DMS114 treated with DMSO at 0.1 percent for 48 hours (cell line): ENCODE measurements around the gene TRHDE.

ENCODE experiments used
- DNase-seq: peaks from one replicate; lab custom pipeline; 2025; ENCODE audit not compliant: unreplicated experiment; lab: John Stamatoyannopoulos, UW

The TRHDE gene

GRCh38 chr12:72273851-72274351 lies 1.7 kb downstream of the TRHDE start:
- DNase-seq, result no peak

- no peak for DNase-seq
These were observed 2.8 kb downstream of the TRHDE start for GRCh38 chr12:72274931-72275330.

GRCh38 chr12:72275526-72275925 lies 3.4 kb downstream of the TRHDE start:
- DNase-seq, result no peak

- no peak for DNase-seq
These were observed 4.1 kb downstream of the TRHDE start for GRCh38 chr12:72276181-72276805.

GRCh38 chr12:72277415-72277814 lies 5.2 kb downstream of the TRHDE start:
- no peak for DNase-seq

GRCh38 chr12:72278894-72279293 lies 6.7 kb downstream of the TRHDE start:
- no peak for DNase-seq

GRCh38 chr12:72281126-72281525 lies 9.0 kb downstream of the TRHDE start:
- DNase-seq, result no peak

GRCh38 chr12:72282721-72283120 lies 10.6 kb downstream of the TRHDE start:
- peak; percentile 20 for DNase-seq

- no peak for DNase-seq
These were observed 13.7 kb downstream of the TRHDE start for GRCh38 chr12:72285861-72286260.

- no peak for DNase-seq
These were observed 14.4 kb downstream of the TRHDE start for GRCh38 chr12:72286526-72286925.

GRCh38 chr12:72288436-72288835 lies 16.3 kb downstream of the TRHDE start:
- DNase-seq, result no peak

- no peak for DNase-seq
These were observed 16.7 kb downstream of the TRHDE start for GRCh38 chr12:72288911-72289310.

- no peak for DNase-seq
These were observed 17.5 kb downstream of the TRHDE start for GRCh38 chr12:72289633-72290032.

- DNase-seq, result no peak
These were observed 19.0 kb downstream of the TRHDE start for GRCh38 chr12:72291175-72291574.

- no peak for DNase-seq
These were observed 21.5 kb downstream of the TRHDE start for GRCh38 chr12:72293701-72294100.

GRCh38 chr12:72295101-72295500 lies 22.9 kb downstream of the TRHDE start:
- no peak for DNase-seq

GRCh38 chr12:72295744-72296143 lies 23.6 kb downstream of the TRHDE start:
- no peak for DNase-seq

GRCh38 chr12:72296389-72296788 lies 24.2 kb downstream of the TRHDE start:
- no peak for DNase-seq

- DNase-seq, result no peak
These were observed 25.5 kb downstream of the TRHDE start for GRCh38 chr12:72297666-72298065.

- DNase-seq, result no peak
These were observed 28.6 kb downstream of the TRHDE start for GRCh38 chr12:72300728-72301127.

GRCh38 chr12:72304751-72305150 lies 32.6 kb downstream of the TRHDE start:
- no peak for DNase-seq

GRCh38 chr12:72307229-72307628 lies 35.1 kb downstream of the TRHDE start:
- no peak for DNase-seq

GRCh38 chr12:72311946-72312345 lies 39.8 kb downstream of the TRHDE start:
- no peak for DNase-seq
